GM19455 (cell line): ENCODE measurements around the gene TBC1D17.

Experiments used
- ATAC-seq: cut with Tn5 transposase; IDR thresholded peaks from one replicate; pipeline ENCODE4 v1.9.1; 2021; ENCODE audit not compliant: unreplicated experiment

The TBC1D17 gene

DNA sequence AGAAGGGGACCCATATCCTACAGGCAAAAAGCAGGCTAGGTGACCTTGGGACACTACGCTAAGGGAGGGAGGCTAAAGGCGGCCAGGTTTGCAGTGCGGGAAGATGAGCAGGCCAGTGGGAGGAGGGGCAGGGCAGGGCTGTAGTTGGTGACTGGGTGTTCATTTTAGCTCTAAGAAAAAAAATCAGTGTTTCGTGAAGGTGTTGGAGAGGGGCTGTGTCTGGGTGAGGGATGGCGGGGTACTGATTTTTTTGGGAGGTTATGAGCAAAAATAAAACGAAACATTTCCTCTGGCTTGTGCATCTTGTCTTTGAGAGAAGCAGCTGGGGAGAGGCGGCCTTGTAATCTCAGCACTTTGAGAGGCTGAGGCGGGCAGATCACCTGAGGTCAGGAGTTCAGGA is 56.1 kb downstream of the TBC1D17 start:
- no peak for ATAC-seq

DNA sequence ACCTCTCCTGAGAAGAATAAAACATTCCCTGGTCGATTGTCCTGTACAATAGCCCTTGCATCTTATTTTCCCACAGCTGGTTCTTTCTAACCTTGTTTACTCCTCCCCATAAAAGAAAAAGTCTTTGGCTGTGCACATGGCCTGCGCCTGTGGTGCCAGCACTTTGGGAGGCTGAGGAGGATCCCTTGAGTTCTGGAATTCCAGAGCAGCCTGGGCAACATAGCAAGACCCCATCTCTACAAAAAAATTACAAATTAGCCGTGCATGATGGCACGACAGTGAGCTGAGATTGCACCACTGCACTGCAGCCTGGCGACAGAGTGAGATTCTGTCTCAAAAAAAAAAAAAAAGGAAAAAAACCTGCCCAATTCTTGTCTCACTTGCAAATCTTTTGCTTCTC is 59.0 kb downstream of the TBC1D17 start:
- ATAC-seq, result no peak

DNA sequence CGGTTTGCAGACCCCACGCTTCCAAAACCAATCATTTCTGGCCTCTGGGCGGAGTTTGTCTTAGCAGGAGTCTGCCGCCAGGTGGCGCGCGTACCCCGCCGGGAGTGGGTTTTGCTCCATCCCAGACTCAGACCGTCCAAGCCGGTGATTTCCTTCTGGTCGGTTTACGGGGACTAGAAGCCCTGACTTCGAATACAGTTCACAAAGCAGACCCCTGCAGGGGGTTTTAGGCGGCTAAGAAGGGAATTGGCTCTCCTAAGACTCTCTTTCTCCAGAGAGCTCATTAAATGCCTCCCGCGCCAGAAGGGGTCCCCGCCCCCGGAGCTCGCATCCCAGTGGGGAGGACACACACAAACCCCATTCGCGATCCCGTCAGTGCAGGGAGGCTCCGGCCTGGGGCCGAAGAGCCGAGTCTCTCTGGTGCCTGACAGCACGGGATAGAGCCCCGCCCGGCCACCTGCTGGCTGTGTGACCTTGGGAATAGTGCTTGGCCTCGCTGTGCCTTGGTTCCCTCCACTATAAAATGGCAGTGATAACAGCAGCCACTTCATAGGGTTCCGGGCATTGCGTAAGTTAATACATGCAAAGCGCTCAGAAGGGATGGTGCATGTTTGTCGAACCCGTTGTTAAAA is 60.4 kb downstream of the TBC1D17 start:
- no peak for ATAC-seq
